Skeletal muscle cell (primary cell): ENCODE results near the gene GBE1.
"Not testable (repeated sequence)": the region's sequence is repeated elsewhere in the genome, so short reads cannot be mapped to it uniquely, and the experiment has no call there.

Source experiments
- DNase-seq: peaks from one replicate; pipeline ENCODE4 v3.0.0-alpha.2; 2010; ENCODE audit warnings: low read depth
- H3K4me3 ChIP-seq: 2 replicates; pipeline ENCODE4 v1.5.1; 2011; ENCODE audit warnings: low read depth, mild to moderate bottlenecking, control low read depth, low read length, moderate library complexity

Gene GBE1

DNA sequence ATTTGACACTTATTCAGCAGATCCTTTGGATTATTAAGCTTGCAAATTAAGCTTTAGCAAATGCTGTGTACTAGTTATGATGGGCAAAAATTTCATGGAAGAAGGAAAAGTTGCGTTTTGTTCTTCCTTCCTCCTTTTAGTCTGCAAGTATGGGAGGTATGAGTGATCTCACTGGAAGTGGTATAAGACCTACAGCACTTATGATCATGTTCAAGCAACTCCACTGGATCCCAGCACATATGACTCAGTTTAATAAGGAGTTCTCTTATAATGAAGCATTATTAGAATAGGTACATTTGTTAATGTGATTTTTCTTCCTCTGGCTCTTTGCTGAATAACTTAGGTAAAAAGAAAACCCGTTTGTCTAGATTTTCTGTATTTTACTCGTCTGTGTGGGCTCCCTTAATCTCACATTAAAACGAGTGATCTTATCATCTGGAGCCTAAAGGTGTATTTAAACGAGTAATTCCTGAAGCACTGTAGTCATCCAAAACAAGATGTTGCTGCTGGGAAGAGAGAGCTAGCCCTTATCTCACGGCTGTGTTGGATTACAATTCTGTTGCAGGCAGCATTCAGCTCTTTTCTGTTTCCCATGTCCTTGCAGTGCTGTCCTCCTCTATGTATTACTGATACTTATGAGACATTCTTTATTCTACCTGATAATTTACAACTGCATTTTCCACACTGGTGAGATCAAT is 264.9 kb downstream of the GBE1 start:
- H3K4me3 ChIP-seq = no peak overlapping the region
- DNase-seq = no peak

DNA sequence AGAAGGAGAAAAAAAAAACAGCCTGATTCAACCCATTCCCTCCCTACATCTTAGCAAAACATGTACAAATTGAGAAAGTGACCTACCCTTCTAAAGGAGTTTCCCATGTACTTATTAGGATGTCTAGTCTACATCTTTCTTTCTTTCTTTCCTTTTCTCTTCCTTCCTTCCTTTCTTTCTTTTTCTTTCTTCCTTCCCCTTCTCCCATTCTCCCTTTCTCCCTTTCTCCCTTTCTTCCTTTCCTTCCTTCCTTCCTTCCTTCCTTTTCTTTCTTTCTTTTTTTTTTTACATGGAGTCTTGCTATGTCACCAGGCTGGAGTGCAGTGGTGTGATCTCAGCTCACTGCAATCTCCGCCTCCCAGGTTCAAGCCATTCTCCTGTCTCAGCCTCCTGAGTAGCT is 269.0 kb downstream of the GBE1 start:
- not testable (repeated sequence) for H3K4me3 ChIP-seq, DNase-seq

DNA sequence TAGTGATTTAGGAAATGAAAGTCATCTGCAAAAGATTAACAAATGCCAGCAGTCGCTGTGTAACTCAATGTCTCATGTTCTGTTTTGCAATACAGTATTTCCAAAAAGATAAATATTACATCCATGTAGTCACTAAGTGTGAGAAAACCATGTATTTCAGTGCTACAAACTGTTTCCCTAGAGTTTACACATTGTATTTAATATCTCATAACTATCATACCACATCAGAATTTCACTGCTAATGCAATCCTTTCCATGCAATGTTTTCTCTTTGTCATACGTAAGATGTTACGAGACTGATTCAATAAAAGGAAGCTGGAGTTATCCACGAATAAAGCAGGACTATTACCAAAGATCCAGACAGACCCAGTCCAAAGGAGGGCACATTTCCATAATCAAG is 269.4 kb downstream of the GBE1 start:
- peak; percentile 50 for DNase-seq
- H3K4me3 ChIP-seq = no peak overlapping the region

- DNase-seq = peak; percentile 34
- H3K4me3 ChIP-seq = no peak overlapping the region
Measured at GRCh38 chr3:81490541-81491288, 270.7 kb downstream of the GBE1 start.

DNA sequence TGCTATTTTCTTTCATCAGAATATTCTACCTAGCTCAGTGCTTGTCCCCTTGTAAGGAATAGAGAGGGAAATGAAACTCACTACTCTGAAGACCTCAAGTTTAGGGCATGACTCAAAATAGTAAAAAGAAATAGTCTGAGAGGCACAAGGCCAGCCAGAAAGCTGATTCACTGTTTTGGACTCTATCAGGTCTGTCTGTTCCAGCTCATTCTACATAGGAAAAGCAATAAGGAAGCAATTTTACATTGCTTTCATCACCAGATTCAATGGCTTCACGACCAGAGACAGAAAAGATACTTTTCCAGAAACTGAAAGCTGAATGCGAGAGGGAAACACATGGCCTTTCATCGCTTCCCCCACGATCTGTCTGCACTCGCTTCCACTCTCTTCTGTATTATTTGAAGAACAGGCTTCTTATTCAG is 276.0 kb downstream of the GBE1 start:
- peak; percentile 67 for DNase-seq
- peak overlapping the region; percentile 5 for H3K4me3 ChIP-seq

- no peak for DNase-seq
- no peak overlapping the region for H3K4me3 ChIP-seq
Measured at GRCh38 chr3:81484520-81484919, 276.9 kb downstream of the GBE1 start.

DNA sequence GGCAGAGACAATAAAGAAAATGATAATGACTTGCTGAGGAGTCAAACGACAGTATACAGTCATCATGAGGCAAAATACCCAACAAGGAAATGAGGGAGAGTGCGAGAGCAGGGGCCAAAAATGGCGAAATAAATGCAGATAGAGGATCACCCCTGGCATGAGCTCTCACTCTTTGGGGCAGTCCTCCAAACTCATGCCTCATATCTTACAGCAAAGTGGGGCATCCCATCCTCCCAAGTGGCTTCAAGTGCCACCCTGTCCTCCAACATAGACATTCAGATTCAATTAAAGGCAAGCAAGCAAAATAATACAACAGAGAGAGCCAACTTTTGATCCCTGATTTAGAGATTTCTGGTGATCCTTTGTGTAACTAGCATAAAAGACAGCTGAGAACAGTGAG is 278.4 kb downstream of the GBE1 start:
- DNase-seq = no peak
- no peak overlapping the region for H3K4me3 ChIP-seq

- no peak overlapping the region for H3K4me3 ChIP-seq
- no peak for DNase-seq
Measured at GRCh38 chr3:81477740-81478139, 283.7 kb downstream of the GBE1 start.

- DNase-seq = no peak
- no peak overlapping the region for H3K4me3 ChIP-seq
Measured at GRCh38 chr3:81476692-81477091, 284.8 kb downstream of the GBE1 start.

DNA sequence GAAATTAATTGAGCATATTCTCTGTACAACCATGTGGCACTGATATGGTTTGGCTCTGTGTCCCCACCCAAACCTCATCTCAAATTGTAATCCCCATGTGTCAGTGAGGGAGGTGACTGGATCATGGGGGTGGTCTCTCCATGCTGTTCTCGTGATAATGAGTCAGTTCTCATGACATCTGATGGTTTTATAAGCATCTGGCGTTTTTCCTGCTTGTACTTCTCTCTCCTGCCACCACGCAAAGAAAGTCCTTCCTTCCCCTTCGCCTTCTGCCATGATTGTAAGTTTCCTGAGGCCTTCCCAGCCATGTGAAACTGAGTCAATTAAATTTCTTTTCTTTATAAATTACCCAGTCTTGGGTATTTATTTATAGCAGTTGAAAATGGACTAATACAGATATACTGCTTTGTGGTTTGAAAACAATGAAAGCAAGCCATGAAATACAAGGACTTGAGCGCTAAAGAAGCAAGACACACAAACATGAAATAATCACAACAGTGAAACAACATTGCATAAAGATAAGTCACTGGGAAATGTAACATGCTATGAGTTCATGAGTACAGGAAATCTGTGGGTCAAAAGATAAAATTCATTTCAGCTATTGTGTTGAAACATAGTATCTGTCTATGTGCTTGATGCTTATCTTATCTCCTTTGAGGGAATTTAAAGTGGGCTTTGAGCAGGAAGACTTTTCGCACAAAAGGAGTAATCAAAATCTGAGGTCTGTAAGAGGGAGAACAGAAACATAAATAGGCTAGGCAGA is 288.7 kb downstream of the GBE1 start:
- DNase-seq = no peak
- no peak overlapping the region for H3K4me3 ChIP-seq

DNA sequence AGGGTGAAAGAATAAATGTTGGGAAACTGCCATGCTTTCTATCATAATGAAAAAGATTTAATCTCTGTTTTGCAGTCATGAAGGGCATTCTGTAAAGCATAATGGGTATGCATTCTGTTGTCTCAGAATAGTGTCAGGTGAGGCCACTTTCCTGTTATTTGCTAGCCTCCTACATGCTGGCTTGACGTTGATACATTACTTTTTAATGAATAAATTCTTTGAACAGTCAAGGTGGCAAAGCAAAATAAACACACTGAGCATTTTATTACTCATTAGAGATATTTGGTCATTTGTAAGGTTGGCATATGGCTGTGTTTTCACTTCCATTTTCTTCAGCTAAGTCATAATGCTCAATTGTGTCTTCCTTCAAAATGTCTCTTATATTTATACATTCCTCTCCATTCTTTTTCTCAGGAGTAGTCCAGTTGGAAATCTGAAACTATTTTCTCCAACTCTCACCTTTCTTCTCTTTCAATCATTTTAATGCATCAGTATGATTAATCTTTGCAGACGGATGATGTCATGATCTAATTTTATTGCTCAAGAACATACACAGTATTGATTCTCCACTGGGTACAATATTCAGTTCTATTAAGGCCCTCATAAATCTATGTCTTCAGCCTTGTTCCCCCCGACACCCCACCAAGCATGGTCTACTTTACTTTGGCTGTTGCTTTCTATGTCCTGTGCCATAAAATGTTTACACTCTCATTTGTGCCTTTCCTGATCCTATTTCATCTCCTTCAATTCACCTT is 290.7 kb downstream of the GBE1 start:
- no peak for DNase-seq
- H3K4me3 ChIP-seq = no peak overlapping the region

GRCh38 chr3:81468391-81468790 is 293.1 kb downstream of the GBE1 start:
- DNase-seq = no peak
- H3K4me3 ChIP-seq = no peak overlapping the region

GRCh38 chr3:81466201-81466560 is 295.3 kb downstream of the GBE1 start:
- no peak overlapping the region for H3K4me3 ChIP-seq
- DNase-seq = no peak

GRCh38 chr3:81465510-81466200 is 295.8 kb downstream of the GBE1 start:
- DNase-seq = no peak
- no peak overlapping the region for H3K4me3 ChIP-seq

GRCh38 chr3:81463781-81464180 is 297.7 kb downstream of the GBE1 start:
- H3K4me3 ChIP-seq = no peak overlapping the region
- no peak for DNase-seq

- no peak overlapping the region for H3K4me3 ChIP-seq
- DNase-seq = no peak
Measured at GRCh38 chr3:81462921-81463320, 298.5 kb downstream of the GBE1 start.

DNA sequence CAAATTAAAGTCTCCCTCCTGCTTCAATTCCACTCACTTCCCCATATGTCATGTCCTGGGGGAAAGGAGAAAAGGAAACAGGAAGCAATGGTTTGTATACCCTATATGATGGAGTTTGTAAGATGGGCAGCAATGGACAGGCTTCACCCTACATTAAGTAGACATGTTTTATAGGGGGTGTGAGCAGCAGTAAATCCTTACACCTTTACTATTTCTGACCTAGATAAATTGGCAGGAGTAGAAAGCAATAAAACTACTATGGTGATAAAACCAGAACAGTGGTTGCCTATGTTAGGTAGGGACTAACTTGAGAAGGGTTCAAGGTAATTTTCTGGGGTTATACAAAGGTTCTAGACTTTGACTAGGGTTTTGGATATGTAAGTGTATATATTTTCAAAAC is 301.7 kb downstream of the GBE1 start:
- DNase-seq = no peak
- H3K4me3 ChIP-seq = no peak overlapping the region

DNA sequence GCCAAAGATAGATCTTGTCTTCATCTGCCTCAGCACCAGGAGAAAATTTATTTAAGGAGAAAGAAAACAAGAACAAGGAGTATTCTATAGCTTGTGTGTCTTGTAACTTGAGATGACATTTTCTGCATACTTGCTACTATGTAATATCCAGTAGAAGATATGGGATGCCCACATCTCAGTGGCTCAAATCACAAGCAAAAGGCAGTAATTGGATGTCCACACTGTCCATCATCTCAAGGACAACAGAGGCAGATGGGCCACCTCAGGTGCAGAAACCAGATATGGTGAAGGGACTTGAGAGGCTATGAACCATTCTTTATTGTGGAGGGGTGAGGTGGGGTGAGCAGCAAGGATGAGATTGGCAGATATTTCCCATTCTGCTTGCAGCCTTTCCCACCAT is 309.0 kb downstream of the GBE1 start:
- no peak overlapping the region for H3K4me3 ChIP-seq

GRCh38 chr3:81451611-81452010 is 309.8 kb downstream of the GBE1 start:
- no peak overlapping the region for H3K4me3 ChIP-seq
- DNase-seq = no peak

More for the DNA sequence above, 309.0 kb downstream of the GBE1 start:
- DNase-seq = no peak
